ENCODE data around the gene TMUB2.
"Not testable (repeated sequence)": the region's sequence is repeated elsewhere in the genome, so short reads cannot be mapped to it uniquely, and the experiment has no call there.

Gene TMUB2

DNA sequence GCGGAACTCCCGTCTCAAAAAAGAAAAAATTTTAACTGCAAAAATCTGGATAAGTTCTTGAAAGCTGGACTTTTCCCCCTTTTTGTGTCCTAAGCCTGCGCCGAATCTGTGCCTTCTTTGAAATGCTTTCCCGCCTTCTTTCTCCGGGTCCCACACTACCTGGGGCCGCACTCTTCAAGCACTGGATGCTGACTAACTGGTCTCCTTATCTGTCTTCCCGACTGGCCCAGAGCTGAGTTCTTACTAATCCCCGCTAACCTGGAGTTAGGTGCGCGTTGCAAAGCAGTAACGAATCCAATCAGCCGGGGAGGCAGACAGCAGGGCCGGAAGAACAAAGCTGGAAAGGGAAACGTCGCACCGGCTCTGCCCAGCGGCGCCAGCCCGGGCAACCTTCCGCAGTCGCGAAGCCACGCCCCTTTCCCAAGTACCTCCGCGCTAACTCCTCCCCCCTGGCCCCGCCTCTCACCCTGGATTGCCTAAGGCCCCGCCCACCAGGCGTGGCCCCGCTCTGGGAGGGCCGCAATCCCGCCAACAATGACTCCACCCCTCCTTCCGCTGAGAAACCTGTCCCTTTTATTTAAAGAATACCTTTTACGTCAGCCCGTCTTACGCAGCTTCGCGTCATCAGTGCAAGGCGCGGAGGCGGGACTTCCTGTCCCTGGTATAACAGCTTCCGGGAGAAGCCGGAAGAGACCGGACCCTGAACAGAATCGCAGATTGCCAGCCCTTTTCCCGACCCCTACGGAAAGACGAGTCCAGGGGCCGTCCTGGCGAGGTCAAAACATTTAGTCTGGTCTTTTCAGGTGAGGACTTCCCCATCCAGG lies at the start of gene TMUB2:
TSS of gene TMUB2 (plus strand) at position 666 of the 824 bp plus-strand sequence. CDS start 737 bp downstream, outside the sequence.
- peak; percentile 98 for DNase-seq

DNA sequence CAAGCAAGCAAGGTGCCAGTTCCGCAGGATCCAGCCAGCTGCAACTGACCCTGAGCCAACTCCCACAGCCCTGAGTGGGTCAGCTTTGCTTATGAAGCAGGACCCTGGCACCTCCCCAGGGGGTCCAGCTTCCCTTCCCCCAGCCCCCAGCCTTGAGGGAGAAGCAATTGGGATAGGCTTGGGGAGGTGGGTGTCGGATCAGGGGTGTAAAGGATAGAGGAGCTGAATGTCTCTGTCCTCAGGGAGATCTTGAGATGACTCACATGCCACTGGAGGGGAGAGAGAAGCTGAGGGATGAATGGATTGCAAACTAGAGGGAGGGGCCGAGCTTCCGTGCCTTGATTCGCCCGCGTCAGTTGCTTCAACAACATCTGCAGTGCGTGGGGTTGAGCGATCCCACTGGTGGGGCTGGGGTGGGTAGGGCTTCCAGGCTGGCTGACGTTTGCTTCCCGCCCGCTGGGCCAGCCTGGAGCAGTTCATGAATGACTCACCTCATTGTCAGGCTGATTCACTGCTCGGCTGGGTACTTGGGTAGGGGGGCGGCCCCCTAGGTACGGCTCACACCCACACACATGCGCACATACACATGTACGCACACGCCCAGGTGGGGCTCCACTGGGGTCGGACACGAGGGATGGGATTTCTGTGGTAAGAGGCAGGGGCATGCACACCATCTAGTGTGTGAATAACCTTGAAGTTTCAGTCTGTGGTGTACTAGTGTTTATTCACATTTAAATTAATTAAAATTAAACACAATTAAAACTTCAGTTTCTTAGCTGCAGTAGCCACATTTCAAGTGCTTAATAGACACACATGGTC lies 48.7 kb upstream of the TMUB2 start:
- no peak for DNase-seq

- not testable (repeated sequence) for DNase-seq
Observed at GRCh38 chr17:44143921-44144320, 42.9 kb upstream of the TMUB2 start.

DNA sequence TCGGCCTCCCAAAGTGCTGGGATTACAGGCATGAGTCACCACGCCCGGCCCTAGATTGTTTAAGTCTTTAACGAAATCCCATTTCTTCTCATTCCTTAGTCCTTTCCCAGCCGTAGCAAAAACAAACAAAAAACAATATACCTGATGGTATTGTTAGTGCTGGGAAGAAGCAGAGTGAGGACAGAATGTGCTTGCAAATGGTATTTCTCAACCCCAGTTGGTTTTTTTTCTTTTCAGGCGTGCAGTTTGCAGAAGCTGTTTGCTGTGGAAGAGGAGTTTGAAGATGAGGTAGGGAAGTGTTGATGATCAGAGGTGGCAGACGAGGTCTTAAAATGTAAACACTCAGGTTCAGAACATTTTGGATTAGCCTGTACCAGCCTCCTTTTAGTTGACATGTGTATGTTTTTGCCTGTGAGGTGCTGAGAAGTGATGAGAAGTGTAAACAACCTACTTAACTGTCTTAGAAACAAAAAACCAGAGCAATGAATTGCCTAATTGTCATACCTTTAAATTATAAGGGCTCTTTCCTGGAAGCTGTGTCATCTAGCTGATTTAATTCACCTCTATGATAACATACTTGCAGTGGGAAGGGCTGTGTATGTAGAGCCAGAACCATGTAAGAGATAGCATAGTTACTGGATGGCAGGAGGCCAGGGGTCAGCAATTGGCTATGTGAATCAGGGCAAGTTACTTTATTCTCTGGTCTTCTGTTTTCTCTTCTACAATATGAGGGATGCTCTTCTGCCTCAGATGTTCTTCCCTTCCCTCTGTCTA lies 41.6 kb upstream of the TMUB2 start:
- DNase-seq: no peak

DNA sequence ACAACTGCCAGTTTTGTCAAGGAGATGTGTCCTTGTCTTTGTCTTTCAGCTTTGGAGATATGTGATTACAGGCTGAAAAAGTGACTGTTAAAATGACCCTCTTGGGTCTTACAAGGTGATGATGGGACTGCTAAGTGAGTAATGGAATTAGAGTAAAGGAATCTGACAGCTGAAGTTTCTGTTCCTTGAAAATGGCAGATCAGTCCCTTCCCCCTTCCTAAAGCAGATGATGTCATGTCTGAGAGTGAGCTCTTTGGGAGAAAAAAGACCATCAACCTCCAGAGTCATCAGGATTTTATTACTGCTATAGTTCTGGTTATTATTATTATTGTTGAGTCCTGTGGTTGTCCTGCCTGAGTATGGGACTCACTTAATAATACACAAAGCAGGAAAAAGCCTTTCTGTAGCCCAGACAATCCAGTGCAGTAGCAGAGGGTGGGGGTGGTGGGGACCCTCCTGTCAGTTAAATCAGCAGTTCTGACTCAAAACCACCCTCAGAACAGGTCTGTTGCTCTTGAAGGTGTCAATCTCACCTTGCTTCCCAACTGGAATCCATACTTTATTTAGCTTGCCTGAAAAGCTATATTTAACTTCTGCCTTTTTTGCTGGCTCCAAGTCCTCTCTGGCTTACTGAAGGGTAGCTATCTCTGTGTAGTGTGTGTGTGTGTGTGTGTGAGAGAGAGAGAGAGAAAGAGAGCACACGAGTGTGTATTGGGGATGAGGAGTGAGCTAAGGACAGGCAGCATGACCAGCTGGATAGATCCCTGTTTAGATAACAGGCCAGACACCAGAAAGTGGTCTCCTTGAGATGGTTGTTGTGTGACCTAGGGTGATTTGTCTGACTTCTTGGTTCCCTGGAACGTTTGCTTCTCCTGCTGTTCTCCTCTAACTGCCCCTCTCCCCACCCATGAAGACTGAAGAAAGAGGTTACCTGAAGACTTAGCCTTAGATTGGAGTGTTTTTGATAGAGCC lies 40.1 kb upstream of the TMUB2 start:
- DNase-seq: no peak

- no peak for DNase-seq
Observed at GRCh38 chr17:44147812-44148211, 39.0 kb upstream of the TMUB2 start.

GRCh38 chr17:44149066-44149465 lies 37.7 kb upstream of the TMUB2 start:
- not testable (repeated sequence) for DNase-seq

DNA sequence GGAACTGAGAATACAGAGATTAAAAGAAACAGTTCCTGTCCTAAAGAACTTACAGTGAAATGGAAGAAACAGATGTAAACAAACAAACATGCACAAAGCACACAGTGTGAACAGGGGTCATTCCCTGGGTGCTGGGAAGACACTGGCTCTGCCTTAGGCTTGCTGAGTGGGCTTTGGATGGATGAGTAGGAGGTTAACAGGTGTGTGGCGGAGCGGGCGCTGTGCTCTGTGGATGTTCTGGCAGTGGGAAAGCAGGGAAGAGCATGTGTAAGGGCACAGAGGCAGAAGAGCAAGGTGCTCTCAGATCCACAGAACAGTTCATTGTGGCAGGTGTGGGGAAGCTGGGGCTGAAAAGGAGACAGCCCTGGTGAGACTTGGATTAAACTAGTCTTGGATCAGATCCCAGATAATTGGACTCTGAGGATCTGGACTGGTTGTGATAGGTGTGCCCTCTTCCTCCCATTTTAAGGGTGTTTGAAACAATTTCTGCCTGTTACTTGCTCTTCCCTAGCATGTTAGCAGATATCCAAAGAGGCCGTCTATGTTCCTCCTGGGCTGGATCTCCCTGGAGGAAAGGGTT lies 36.9 kb upstream of the TMUB2 start:
- no peak for DNase-seq

DNA sequence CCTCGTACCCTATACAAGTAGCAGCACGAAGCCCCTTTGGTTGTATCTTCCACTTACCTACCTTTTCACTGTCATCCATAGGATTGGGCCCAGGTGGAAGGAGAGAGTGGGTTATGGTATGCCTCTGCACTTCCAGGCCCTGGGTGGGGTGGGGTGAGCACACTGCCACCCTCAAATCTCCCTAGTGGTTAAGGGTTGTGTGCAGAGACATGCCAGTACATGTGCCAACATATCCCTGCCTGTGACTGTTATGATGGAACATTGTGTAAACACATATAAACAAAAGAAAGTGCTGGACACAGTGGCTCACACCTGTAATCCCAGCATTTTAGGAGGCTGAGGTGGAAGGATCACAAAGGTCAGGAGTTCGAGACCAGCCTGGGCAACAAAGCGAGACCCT lies 33.9 kb upstream of the TMUB2 start:
- DNase-seq: no peak

DNA sequence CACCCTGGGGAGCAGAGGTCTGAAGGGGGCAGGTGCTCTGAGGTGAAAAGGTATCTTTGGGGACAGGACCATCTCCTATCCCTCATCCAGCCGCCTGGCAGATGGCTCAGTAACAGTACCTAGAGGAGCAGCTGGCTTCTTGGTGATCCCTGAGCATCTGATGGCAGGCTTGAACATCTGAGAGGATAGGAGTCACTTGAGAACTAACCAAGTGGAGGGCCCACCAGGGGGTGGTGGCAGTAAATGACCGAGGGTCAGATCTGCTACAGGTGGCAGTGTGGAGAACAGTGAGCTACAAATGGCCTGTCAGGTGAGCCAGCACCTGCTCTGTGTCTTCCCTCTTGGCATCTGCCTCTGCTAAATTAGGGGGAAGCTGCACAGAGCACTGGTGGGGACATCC lies 31.3 kb upstream of the TMUB2 start:
- no peak for DNase-seq

DNA sequence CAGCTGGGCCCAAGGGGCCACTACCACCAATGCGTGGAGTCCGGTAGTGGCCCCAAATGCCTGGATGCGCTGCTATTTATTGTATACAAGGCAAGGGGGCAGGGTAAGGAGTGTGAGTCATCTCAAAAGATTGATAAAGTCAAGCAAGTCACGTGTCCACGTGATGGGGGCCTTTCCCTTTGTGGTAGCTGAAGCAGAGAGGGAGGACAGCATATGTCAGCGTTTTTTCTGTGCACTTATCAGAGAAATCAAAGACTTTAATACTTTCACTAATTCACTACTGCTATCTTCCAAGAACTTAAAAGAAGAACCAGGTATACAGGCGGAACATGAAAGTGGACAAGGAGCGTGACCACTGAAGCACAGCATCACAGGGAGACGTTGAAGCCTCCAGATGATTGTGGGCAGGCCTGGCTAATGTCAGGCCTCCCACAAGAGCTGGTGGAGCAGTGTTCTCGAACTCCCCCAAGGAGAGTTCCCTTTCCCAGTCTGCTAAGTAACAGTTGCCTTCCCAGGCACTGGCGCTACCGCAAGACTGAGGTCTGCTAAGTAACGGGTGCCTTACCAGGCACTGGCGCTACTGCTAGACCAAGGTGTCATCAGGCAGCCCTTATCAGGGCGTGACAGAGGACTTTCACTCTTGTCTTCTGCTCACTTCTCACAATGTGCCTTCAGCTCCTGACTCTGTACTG lies 27.1 kb upstream of the TMUB2 start:
- no peak for DNase-seq

DNA sequence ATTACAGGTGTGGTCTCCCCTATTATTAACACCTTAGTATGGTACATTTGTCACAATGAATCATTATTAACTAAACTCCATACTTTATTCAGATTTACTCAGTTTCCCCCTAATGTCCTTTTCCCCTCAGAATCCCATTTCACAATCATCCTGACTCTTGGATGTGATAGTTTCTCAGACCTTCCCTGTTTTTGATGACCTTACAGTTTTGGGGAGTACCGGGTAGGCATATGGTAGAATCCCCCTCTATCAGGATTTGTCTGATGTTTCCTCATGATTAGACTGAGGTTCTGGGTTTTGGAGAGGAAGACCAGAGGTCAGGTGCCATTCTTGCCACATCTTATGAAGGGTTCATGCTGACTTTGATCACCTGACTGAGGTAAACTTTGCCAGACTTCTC lies 22.3 kb upstream of the TMUB2 start:
- no peak for DNase-seq

- DNase-seq: no peak
Observed at GRCh38 chr17:44167181-44167861, 19.5 kb upstream of the TMUB2 start.

- no peak for DNase-seq
Observed at GRCh38 chr17:44170135-44170498, 16.7 kb upstream of the TMUB2 start.

GRCh38 chr17:44170499-44171201 lies 16.1 kb upstream of the TMUB2 start, which contains the start of gene ASB16:
Gene ASB16, plus strand, starts transcription at chr17:44170704. Its CDS starts 86 bp downstream, at chr17:44170790.
- no peak for DNase-seq

DNA sequence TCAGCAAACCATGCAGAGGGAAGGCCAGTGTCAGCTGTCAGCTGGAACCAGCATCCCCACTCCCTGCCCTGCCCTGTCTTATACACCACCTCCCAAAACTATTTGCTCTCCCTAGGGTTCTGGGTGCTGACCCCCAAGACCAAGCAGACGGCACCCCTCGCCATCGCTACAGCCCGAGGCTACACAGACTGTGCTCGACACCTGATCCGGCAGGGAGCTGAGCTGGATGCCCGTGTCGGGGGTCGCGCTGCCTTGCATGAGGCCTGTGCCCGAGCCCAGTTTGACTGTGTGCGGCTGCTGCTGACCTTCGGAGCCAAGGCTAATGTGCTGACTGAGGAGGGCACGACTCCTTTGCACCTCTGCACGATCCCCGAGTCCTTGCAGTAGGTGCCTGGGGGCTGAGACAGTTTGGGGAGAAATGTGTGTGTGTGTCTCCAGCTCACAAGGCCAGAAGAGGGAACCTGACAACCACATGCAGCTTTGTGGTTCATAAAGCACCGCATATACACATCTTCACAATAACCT lies 14.8 kb upstream of the TMUB2 start:
- DNase-seq: no peak

DNA sequence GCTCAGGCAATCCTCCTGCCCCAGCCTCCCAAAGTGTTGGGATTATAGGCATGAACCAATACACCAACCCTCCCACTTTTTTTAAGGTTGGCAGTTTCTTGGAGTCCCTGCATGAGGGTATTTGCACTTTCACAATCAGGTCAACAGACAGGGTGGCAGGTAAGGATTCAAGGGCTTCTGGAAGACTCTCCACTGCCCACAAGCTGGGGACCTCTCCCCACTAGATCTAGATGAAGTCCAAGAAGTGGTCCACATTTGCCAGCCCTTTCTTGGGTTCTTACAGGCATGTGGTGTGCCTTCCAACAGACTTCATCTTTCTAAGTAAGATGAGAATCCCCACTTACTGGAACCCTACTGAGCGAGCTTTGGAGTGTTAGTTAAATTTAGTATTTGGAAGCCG lies 12.3 kb upstream of the TMUB2 start:
- DNase-seq: no peak

- DNase-seq: no peak
Observed at GRCh38 chr17:44176257-44176656, 10.5 kb upstream of the TMUB2 start.
